ENCODE results near the gene S100A1.
A peak's percentile ranks its signal among the peaks of the same experiment; 100 is the strongest.
"Not testable (repeated sequence)": the region's sequence is repeated elsewhere in the genome, so short reads cannot be mapped to it uniquely, and the experiment has no call there.

S100A1 gene

GRCh38 chr1:153627715-153628626 is at the start of gene S100A1:
S100A1 (plus strand) TSS chr1:153628434; CDS start chr1:153630522, 2,088 bp downstream.
- DNase-seq, result no peak

DNA sequence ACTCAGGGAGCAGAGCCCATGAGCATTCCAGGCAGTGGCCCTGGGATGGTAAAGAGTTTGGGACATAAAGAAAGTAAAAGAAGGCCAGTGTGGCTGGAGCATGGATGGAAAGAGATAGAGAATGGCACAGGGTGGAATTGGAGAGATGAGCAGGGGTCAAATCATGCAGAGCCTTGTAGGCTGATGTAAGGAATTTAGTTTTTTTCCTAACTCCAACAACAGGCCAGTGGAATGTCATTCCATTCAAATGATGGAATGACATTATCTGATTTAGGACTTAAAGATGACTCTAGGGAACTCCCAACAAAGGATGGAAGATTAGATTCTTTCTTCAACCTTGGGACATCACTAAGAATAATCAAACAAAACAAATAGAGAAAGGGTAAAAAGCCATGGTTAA is 49.7 kb upstream of the S100A1 start:
- no peak for DNase-seq

DNA sequence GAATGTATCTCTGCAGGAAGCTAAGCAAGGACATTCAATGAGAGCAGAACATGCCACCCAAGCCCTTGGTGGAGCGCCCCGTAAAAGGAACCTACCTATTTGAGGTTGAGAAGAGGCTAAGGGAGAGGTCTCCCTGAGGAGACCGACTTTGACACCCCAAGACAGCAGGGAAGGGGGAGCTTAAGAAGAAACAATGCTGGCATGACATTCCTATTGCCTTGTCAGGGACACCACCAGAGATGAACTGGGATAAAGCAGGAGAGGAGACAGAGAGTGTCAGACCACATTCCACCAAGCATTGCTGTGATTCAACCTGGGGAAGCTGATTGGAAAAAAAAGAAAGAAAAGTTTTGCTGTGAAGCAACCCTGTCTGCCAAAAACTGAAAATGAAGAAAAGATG is 49.3 kb upstream of the S100A1 start:
- DNase-seq, result no peak

GRCh38 chr1:153582836-153583235 is 45.4 kb upstream of the S100A1 start:
- not testable (repeated sequence) for DNase-seq

GRCh38 chr1:153583514-153583913 is 44.7 kb upstream of the S100A1 start:
- not testable (repeated sequence) for DNase-seq

DNA sequence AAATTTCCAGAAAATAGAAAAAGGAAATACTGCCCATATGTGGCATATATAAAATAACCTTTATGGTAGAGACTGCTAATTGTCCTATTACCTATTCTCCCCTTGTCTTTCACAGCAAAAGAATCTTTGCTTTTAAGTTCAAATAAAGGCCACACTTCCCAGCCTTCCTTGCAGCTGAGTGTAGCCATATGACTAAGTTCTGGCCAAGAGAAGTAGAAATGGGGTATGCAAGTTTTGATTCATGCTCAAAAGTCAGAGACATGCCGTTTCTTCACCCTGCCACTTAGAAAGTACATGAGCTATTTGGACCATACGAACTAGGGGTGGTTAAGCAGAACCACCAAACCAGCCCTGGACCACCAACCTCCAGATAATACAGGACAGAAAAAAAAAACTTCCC is 44.3 kb upstream of the S100A1 start:
- no peak for DNase-seq

DNA sequence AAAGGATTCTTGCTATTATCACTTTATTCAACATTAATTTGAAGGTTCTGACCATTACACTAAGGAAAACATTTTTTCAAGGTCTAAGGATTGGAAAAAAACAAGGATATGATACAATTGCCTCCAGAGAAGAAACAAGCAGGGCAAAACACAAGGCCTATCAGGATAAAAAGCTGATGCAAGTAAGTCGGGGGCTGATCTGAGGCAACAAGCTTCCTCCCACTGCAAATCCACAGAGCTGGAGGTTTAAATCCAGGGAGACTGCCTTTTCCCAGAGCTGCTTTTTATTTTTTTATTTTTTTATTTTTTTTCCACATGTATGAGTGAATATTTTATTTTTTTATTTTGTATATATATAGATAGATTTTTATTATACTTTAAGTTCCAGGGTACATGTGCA is 43.2 kb upstream of the S100A1 start:
- DNase-seq, result no peak

DNA sequence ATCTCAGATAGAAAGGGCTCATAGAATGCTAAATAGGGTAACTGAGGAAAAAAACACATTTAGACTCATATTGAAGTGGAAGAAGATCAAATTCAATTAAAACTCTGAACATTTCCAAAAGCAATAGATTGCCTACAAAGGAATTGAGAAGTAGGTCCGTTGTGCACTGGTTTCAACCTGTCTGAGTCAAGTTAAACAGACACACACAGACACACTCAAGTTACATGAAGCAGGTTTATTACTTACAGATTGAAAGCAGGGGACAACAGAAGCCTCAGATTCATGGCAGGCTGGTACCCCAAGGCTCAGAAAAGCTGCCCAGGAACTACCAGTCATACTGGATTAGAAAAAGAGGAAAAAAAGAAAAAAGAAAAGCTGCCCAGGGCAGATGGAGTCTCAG is 41.9 kb upstream of the S100A1 start:
- DNase-seq, result no peak

- no peak for DNase-seq
Measured at GRCh38 chr1:153587314-153587713, 40.9 kb upstream of the S100A1 start.

GRCh38 chr1:153588033-153588432 is 40.2 kb upstream of the S100A1 start:
- not testable (repeated sequence) for DNase-seq

DNA sequence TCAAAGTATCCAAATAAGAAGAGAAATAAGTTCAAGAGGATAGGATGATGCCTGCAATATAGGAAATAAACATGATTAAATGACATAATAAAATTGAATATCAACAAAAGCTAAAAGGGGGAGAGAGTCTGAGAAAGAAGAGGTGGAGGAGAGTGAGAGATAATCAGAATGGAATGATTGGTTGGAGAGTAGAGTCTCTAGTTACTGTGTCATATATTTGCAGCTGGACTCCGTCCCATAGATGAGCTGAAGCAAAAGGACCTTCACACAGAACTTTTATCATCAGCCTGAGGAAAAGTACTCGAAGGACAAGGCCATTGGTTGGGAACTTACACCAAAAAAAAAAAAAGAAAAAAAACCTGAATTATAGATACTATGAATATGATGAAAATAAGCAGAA is 39.8 kb upstream of the S100A1 start:
- no peak for DNase-seq

DNA sequence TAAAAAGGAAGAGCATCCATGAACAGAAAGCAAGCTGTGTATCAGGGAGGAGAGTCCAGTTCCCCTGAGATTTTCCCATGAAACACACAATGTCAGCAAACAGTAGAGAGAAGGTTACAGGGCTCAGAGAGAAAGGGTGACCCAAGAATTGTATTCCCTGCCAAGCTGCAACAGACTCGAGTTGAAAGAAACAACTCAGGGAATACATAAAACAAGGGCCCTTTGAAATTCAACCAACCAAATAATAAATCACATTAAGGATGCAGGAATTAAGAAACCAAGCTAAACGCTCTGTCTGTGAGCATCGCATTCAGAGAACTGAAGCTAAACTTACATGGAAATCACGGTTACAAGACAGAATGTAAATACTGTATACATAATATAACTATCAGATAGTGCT is 35.5 kb upstream of the S100A1 start:
- no peak for DNase-seq

DNA sequence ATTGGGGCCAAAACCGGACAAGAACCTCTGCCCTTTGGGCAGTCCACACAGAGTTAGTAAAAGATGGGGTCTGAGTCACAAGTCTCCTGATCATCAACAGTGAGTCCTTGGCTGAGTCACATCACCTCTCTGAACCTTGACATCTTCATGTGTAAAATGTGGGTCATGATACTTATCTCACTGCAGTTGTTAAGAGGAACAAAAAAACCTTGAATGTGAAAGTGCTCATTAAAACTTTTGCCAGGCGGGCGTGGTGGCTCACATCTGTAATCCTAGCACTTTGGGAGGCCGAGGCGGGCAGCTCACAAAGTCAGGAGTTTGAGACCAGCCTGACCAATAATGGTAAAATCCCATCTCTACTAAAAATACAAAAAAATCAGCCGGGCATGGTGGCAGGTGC is 31.0 kb upstream of the S100A1 start:
- DNase-seq, result no peak

DNA sequence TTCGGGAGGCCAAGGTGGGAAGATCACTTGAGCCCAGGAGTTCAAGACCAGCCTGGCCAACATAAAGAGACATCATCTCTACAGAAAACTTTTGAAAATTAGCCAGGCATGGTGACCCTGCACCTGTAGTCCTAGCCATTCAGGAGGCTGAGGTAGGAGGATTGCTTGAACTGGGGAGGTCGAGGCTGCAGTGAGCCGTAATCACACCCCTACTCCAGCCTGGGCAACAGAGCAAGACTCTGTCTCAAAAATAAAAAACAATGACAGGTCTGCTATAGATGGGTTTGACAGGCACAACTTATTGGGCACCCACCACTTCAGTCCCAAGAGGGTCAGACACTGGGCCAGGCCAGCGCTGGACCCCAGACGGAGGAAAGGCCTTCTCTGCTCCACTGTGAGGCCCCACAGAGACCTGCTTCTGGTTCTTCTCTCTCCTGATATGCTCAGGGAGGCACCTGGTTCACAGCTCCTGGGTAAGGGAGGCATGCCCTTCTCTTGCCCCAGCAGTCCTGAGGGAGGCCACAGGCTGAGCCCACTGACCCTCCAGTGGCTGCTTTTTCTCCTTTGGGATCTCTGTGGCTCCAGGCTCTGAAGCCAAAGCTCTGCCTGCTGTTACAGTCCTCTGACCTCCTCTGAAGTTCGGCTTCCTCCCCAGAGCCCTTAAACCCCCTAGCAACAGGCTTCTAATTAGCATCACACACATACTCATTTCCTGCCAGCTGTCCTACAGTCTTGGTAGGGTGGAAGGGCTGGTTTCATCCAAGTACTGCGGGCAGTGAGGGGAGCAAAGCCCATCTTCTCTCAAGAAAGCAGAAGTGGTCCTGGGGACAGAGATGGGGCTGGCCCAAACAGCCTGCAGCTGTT is 29.7 kb upstream of the S100A1 start:
- DNase-seq, result peak; percentile 42 to 59

DNA sequence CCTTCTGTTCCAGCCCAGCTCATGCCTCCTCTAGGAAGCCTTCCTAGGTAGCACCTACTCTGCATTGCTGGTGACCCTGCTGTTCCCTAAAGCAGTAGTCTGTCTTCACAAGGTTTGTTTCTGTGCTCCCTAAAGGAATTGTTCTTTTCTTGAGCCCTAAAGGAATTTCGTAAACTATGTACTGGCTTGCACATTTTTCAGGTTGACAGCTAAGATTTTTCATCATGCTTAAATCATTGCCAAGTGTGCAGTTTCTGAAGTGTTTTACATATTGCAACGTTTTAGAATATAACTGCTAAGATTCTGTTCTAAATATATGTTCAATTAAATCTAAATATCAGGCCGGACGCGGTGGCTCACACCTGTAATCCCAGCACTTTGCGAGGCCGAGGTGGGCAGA is 28.4 kb upstream of the S100A1 start:
- no peak for DNase-seq

- no peak for DNase-seq
Measured at GRCh38 chr1:153602749-153603148, 25.5 kb upstream of the S100A1 start.

DNA sequence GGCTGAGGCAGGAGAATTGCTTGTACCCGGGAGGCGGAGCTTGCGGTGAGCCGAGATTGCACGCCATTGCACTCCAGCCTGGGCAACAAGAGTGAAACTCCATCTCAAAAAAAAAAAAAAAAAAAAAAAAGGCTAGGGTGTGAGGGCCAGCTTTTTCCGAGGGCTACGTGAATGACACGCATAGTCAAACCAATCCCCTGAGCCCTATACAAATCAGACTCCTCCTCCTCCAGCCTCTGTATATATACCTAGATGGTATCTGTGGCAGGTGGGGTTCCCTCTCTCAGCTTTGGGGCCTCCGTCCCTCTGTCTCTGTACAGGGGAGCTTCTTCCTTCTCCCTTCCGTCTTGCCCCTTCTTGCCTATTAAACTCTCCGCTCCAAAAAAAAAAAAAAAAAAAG is 22.0 kb upstream of the S100A1 start:
- DNase-seq, result no peak

- no peak for DNase-seq
Measured at GRCh38 chr1:153607381-153607780, 20.9 kb upstream of the S100A1 start.

- DNase-seq, result no peak
Measured at GRCh38 chr1:153608089-153608682, 20.0 kb upstream of the S100A1 start.

DNA sequence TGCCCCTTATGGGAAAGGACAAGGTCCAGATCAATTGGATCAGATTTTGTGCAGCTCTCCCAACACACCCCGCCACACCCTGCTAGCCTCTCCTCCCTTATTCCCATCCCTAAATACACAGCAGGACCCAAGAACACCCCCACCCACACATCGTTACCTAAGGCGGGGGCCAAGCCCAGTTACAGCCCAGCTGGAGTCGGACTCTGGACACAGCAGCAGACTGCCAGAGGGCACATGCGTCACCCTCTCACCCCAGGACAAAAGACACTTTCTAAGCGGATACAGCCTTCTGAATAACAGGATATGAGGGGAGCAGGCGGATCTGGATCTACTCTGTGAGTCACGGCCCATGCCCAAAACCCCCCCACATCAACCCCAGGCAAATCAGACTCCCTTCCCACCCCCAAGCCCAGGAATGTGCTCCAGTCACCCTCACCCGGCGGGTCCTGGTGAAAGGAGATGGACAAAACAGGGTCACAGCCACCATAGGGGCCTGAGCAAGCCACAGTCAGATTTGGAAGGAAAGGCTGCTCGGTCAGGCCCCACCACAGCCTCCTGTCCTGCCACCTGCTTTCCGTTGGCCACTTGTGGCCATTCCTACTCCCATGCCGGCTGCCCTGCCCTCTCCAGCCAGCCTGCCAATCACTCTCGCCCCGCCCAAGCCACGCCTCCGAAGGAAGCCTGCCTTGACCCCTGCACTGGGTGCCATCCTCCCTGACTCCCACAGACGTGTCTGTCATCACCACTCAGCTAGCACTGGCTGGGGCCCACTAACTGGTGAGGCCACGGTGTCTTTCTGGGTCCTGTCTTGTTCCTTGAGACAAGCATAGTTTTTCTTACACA is 19.3 kb upstream of the S100A1 start:
- DNase-seq, result peak in 1 of 2 experiments; percentile 39

- DNase-seq, result no peak
Measured at GRCh38 chr1:153609585-153609907, 18.7 kb upstream of the S100A1 start.

DNA sequence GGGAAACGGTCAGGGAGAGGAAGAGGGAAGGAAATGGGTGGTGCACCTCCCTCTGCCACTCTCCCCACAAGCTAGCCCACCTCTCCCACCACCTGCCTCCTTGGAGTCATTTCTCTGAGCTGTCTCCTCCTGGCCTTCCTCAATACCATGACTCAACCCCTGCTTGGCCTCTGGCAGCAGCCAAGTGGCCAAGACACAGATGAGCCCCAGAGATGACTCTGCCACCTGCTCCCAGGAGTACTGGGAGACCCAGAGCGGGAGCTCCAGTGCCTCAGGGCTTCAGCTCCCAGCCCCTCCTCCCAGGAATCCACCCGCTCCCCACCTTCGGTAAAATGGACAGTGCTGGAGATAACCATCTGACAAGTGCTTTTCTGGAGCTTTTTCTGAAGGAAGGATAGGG is 17.9 kb upstream of the S100A1 start:
- DNase-seq, result no peak

All from SHP77 (cell line).